ENCODE results near the gene EDC4. TPM values are rescaled to one million over a fixed set of nuclear protein-coding genes. Genes with fewer than 3 reads are reported as not detected.

Gene EDC4
- total and polyA plus RNA-seq, 2 experiments from 2014 or later, result 39.6 to 98.5 TPM

DNA sequence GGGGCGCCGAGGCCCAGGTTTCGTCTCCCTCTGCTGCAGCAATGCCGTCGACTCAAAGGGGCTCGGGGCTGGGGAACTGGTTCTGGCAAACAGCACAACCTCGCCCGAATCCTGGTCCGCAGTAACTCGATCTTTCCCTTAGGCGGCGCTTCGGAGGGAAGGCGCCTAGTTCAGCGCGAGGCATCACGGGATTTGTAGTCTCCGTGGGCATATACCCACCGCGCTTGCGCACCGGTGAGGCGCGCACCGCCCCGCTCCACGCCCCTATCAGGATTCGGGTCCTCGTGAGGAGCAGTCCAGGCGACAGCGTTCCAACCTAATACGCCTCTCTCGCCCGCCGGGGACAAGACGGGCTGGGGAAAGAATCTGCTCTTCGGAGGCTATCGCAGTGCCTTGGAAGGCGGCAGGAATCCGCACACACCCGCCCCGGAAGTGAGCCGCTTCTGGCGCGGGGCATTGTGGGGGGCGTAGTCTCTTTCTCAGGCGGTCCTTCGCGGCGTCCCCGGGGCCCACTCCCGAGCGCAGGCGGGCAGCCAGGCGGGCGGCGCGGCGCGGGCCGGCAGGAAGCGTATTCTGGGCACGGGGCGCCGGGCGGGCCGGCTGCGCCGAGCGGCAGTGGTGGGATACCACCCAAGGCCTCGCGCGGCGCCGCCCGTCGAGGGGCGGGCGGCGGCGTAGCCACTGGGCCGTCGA, 30.9 kb upstream of the EDC4 start, which contains the start of gene THAP11:
Gene THAP11, plus strand, starts transcription at position 505 of the 693 bp plus-strand sequence. CDS start 235 bp downstream, outside the sequence.
- H3K9me2 ChIP-seq (ENCODE audit: insufficient read depth), result no peaks in the 10 kb centered on the region
- Mint-ChIP-seq H3K4me3 (peak within 1 kb of the TSS; percentile 91), H3K4me1 (peaks cover 40% of the 10 kb centered on the region), H3K36me3 (ENCODE audit: low read depth) (peaks cover 9% of the 10 kb centered on the region), H3K27me3 (ENCODE audit: insufficient read depth, low read depth, poor library complexity) (peaks cover 12% of the 10 kb centered on the region), H3K27ac (peak within 1 kb of the TSS; percentile 98), H3K9me3 (no peaks in the 10 kb centered on the region)
- H3K4me2 ChIP-seq, result peak within 1 kb of the TSS; percentile 87
- DNase-seq (ENCODE audit: low spot score) (peak; percentile 99), ATAC-seq (peak; percentile 39)
- H3K79me2 ChIP-seq (replicated peaks; ENCODE audit: insufficient read depth), result peaks cover 28% of the 10 kb centered on the region
- peak within 1 kb of the TSS; percentile 99 for H2AFZ ChIP-seq
- peak within 1 kb of the TSS; percentile 91 for H3K4me3 ChIP-seq
- peaks cover 8% of the 10 kb centered on the region for H4K20me1 ChIP-seq (replicated peaks; ENCODE audit: insufficient read depth)
- TF ChIP-seq CTCF (conservative IDR thresholded peaks at IDR 0.05; ENCODE audit: low read depth in 2 of 2) (peak; percentile 57 to 83), ETS1 (IDR thresholded peaks at IDR 0.05) (peak; percentile 95), POLR2AphosphoS5 (IDR thresholded peaks at IDR 0.05; ENCODE audit: low read depth) (peak; percentile 55), NANOG (IDR thresholded peaks at IDR 0.05; ENCODE audit: borderline replicate concordance) (no peak)
- H3K4me1 ChIP-seq (ENCODE audit: insufficient read depth), result peaks cover 29% of the 10 kb centered on the region
- peak within 1 kb of the TSS; percentile 98 for H3K27ac ChIP-seq (ENCODE audit: low read depth)
- H3K27me3 ChIP-seq (ENCODE audit: insufficient read depth), result no peaks in the 10 kb centered on the region
- peaks cover 25% of the 10 kb centered on the region for H3F3A ChIP-seq (replicated peaks; ENCODE audit: low read depth)
- no peaks in the 10 kb centered on the region for H3K36me3 ChIP-seq (ENCODE audit: insufficient read depth)

DNA sequence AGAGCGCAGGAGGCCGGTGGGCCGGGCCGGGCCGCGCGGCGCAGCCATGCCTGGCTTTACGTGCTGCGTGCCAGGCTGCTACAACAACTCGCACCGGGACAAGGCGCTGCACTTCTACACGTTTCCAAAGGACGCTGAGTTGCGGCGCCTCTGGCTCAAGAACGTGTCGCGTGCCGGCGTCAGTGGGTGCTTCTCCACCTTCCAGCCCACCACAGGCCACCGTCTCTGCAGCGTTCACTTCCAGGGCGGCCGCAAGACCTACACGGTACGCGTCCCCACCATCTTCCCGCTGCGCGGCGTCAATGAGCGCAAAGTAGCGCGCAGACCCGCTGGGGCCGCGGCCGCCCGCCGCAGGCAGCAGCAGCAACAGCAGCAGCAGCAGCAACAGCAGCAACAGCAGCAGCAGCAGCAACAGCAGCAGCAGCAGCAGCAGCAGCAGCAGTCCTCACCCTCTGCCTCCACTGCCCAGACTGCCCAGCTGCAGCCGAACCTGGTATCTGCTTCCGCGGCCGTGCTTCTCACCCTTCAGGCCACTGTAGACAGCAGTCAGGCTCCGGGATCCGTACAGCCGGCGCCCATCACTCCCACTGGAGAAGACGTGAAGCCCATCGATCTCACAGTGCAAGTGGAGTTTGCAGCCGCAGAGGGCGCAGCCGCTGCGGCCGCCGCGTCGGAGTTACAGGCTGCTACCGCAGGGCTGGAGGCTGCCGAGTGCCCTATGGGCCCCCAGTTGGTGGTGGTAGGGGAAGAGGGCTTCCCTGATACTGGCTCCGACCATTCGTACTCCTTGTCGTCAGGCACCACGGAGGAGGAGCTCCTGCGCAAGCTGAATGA, 30.1 kb upstream of the EDC4 start:
- peaks cover 29% of the 10 kb centered on the region for H3K4me1 ChIP-seq (ENCODE audit: insufficient read depth)
- H4K20me1 ChIP-seq (replicated peaks; ENCODE audit: insufficient read depth), result peaks cover 14% of the 10 kb centered on the region
- TF ChIP-seq ZNF114 (CRISPR knock-in tag; IDR thresholded peaks at IDR 0.05) (no peak), CTCF (conservative IDR thresholded peaks at IDR 0.05; ENCODE audit: low read depth in 2 of 2) (peak; percentile 34 to 36), ETS1 (IDR thresholded peaks at IDR 0.05) (no peak)
- peak overlapping the region; percentile 91 for H3K4me3 ChIP-seq
- Mint-ChIP-seq H3K27me3 (ENCODE audit: insufficient read depth, low read depth, poor library complexity) (peaks cover 15% of the 10 kb centered on the region), H3K4me3 (peak overlapping the region; percentile 80), H3K27ac (peak overlapping the region; percentile 78), H3K9me3 (no peaks in the 10 kb centered on the region), H3K36me3 (ENCODE audit: low read depth) (peaks cover 9% of the 10 kb centered on the region), H3K4me1 (peaks cover 40% of the 10 kb centered on the region)
- no peaks in the 10 kb centered on the region for H3K27me3 ChIP-seq (ENCODE audit: insufficient read depth)
- H3K36me3 ChIP-seq (ENCODE audit: insufficient read depth), result no peaks in the 10 kb centered on the region
- H2AFZ ChIP-seq, result no peak overlapping the region; the same call in 1 of the 2 replicates
- H3F3A ChIP-seq (replicated peaks; ENCODE audit: low read depth), result peaks cover 25% of the 10 kb centered on the region
- H3K79me2 ChIP-seq (replicated peaks; ENCODE audit: insufficient read depth), result peaks cover 35% of the 10 kb centered on the region
- DNase-seq (ENCODE audit: low spot score) (peak; percentile 69), ATAC-seq (peak; percentile 8)
- H3K27ac ChIP-seq (ENCODE audit: low read depth), result no peak overlapping the region; the same call in 1 of the 2 replicates
- H3K9me2 ChIP-seq (ENCODE audit: insufficient read depth), result no peaks in the 10 kb centered on the region
- H3K4me2 ChIP-seq, result peak overlapping the region; percentile 87

Data from GM23338 (cell line).